GM12801 (cell line): Measurements from ENCODE around the gene RFESD.

Source experiments
- CTCF ChIP-seq: IDR thresholded peaks from one replicate; pipeline ENCODE4 v1.5.1; 2011; ENCODE audit warnings: control low read depth; ENCODE audit not compliant: insufficient read length; ENCODE audit errors: extremely low read depth

The RFESD gene

GRCh38 chr5:95620870-95621838 lies 25.4 kb upstream of the RFESD start:
- no peak for TF ChIP-seq CTCF

- TF ChIP-seq CTCF, result no peak
Observed at GRCh38 chr5:95621839-95622629, 24.5 kb upstream of the RFESD start.

GRCh38 chr5:95623706-95624105 lies 22.9 kb upstream of the RFESD start:
- TF ChIP-seq CTCF, result no peak

- TF ChIP-seq CTCF, result no peak
Observed at GRCh38 chr5:95624368-95624767, 22.2 kb upstream of the RFESD start.

GRCh38 chr5:95626701-95627100 lies 19.9 kb upstream of the RFESD start:
- TF ChIP-seq CTCF, result no peak

GRCh38 chr5:95627971-95628810 lies 18.4 kb upstream of the RFESD start:
- TF ChIP-seq CTCF, result no peak
